Activated CD8-positive, alpha-beta T cell treated with anti-CD3 and anti-CD28 coated beads for 36 hours (primary cell): ENCODE results near the gene DLG3. TPM values are rescaled to one million over a fixed set of nuclear protein-coding genes. Genes with fewer than 3 reads are reported as not detected.

Source experiments
- ATAC-seq: fragments of 200-7000 bp; cut with Tn5 transposase; one replicate; pipeline ENCODE4 v1.10.0; 2021; ENCODE audit warnings: mild to moderate bottlenecking, moderate library complexity
- CTCF ChIA-PET: fragments of 350-600 bp; sonication (Branson Sonifier 250); formaldehyde crosslinking; loops from one replicate; lab custom pipeline; 2021; ENCODE audit warnings: antibody characterized with exemption; lab: Charles Lee
- POLR2A ChIA-PET: fragments of 350-600 bp; sonication (Branson Sonifier 250); formaldehyde crosslinking; loops from one replicate; lab custom pipeline; 2021; ENCODE audit warnings: antibody characterized with exemption; lab: Charles Lee
- DNase-seq: peaks from one replicate; pipeline ENCODE4 v3.0.0-alpha.2; 2020
- H3K27ac Mint-ChIP-seq: one replicate; pipeline ENCODE4 v1.8.0; 2021; ENCODE audit warnings: mild to moderate bottlenecking, mixed read lengths
- H3K27me3 Mint-ChIP-seq: one replicate; pipeline ENCODE4 v1.8.0; 2021; ENCODE audit warnings: mixed read lengths
- H3K36me3 Mint-ChIP-seq: one replicate; pipeline ENCODE4 v1.8.0; 2021; ENCODE audit warnings: low read depth, mixed read lengths
- H3K4me1 Mint-ChIP-seq: one replicate; pipeline ENCODE4 v1.8.0; 2021; ENCODE audit warnings: low read depth, mixed read lengths
- H3K4me3 Mint-ChIP-seq: one replicate; pipeline ENCODE4 v1.8.0; 2021; ENCODE audit warnings: mild to moderate bottlenecking, moderate library complexity, mixed read lengths
- H3K9me3 Mint-ChIP-seq: one replicate; pipeline ENCODE4 v1.8.0; 2021; ENCODE audit warnings: mixed read lengths
- CTCF ChIP-seq: fragments of 200-600 bp; IDR thresholded peaks from one replicate; pipeline ENCODE4 v1.8.0; 2022; ENCODE audit warnings: antibody characterized with exemption, mild to moderate bottlenecking
- intact Hi-C: fragments of 100-400 bp; cut with micrococcal nuclease; formaldehyde crosslinking; loops from one replicate; pipeline ENCODE4 v1.10.0; 2022
- total RNA-seq, 2 experiments: library from RNA; stranded (reverse); gene quantifications; one replicate each; pipeline ENCODE4 v1.2.3, GENCODE V29; 2021

Gene DLG3
- total RNA-seq, 2 experiments from 2014 or later: 24.8 to 27.3 TPM

- intact Hi-C loops: no loop called here
- POLR2A ChIA-PET: interaction anchor here (1.0 to 1.3 kb wide), 2 partner anchors 9 to 11 kb away, joined by 3 read pairs; no protein-coding TSS in a partner anchor
- peaks cover 25% of the 10 kb centered on the region for H3K27me3 Mint-ChIP-seq
Measured at GRCh38 chrX:70444946-70445656, 466 bp downstream of the DLG3 start.

GRCh38 chrX:70445951-70446350 is 1.3 kb downstream of the DLG3 start:
- ChIA-PET POLR2A (no interaction called here), CTCF (interaction anchor here (1.5 kb wide), 1 partner anchor 156 kb away, joined by 3 read pairs; the partner anchor contains the start of genes KIF4A and PDZD11)
- peaks cover 5% of the 10 kb centered on the region for H3K4me1 Mint-ChIP-seq

More at GRCh38 chrX:70444946-70445656, 466 bp downstream of the DLG3 start:
- CTCF ChIA-PET: interaction anchor here (1.0 to 1.5 kb wide), 3 partner anchors 9 to 219 kb away, joined by 3 to 6 read pairs (median 4); partner anchors contain the start of genes KIF4A and PDZD11
- H3K9me3 Mint-ChIP-seq: no peaks in the 10 kb centered on the region
- no peak overlapping the region for H3K27ac Mint-ChIP-seq
- H3K36me3 Mint-ChIP-seq: no peaks in the 10 kb centered on the region
- DNase-seq (no peak), ATAC-seq (peak; percentile 42)
- H3K4me3 Mint-ChIP-seq: peak overlapping the region; percentile 37
- no peak for TF ChIP-seq CTCF
- H3K4me1 Mint-ChIP-seq: peaks cover 5% of the 10 kb centered on the region

GRCh38 chrX:70446380-70447350 is 2.0 kb downstream of the DLG3 start:
- intact Hi-C loops: no loop called here
- ATAC-seq: no peak
- H3K4me3 Mint-ChIP-seq: no peak overlapping the region
- POLR2A ChIA-PET: no interaction called here
- H3K27ac Mint-ChIP-seq: no peak overlapping the region
- H3K4me1 Mint-ChIP-seq: peaks cover 5% of the 10 kb centered on the region
- no peak for DNase-seq
- no peak for TF ChIP-seq CTCF
- CTCF ChIA-PET: interaction anchor here (1.5 kb wide), 1 partner anchor 156 kb away, joined by 3 read pairs; the partner anchor contains the start of genes KIF4A and PDZD11
- H3K9me3 Mint-ChIP-seq: no peaks in the 10 kb centered on the region
- peaks cover 21% of the 10 kb centered on the region for H3K27me3 Mint-ChIP-seq
- H3K36me3 Mint-ChIP-seq: no peaks in the 10 kb centered on the region

More at GRCh38 chrX:70445951-70446350, 1.3 kb downstream of the DLG3 start:
- intact Hi-C loops: no loop called here
- H3K27ac Mint-ChIP-seq: no peak overlapping the region
- DNase-seq (no peak), ATAC-seq (no peak)
- H3K4me3 Mint-ChIP-seq: no peak overlapping the region
- H3K36me3 Mint-ChIP-seq: no peaks in the 10 kb centered on the region
- peaks cover 22% of the 10 kb centered on the region for H3K27me3 Mint-ChIP-seq
- no peaks in the 10 kb centered on the region for H3K9me3 Mint-ChIP-seq
- TF ChIP-seq CTCF: no peak

- intact Hi-C loops: no loop called here
- DNase-seq (no peak), ATAC-seq (no peak)
- ChIA-PET CTCF (no interaction called here), POLR2A (no interaction called here)
- H3K27me3 Mint-ChIP-seq: peaks cover 9% of the 10 kb centered on the region
- no peak overlapping the region for H3K4me3 Mint-ChIP-seq
- H3K4me1 Mint-ChIP-seq: peaks cover 26% of the 10 kb centered on the region
- H3K9me3 Mint-ChIP-seq: no peaks in the 10 kb centered on the region
- no peak overlapping the region for H3K27ac Mint-ChIP-seq
- TF ChIP-seq CTCF: no peak
- H3K36me3 Mint-ChIP-seq: no peaks in the 10 kb centered on the region
Measured at GRCh38 chrX:70449457-70449966, 4.9 kb downstream of the DLG3 start.
